Measurements from ENCODE around the gene PARD3B. TPM values are rescaled to one million over a fixed set of nuclear protein-coding genes. Genes with fewer than 3 reads are reported as not detected.

The PARD3B gene
- total RNA-seq, 1 experiment from 2014 or later, result 6.4 TPM

GRCh38 chr2:204947405-204947804 is 402.1 kb downstream of the PARD3B start:
- H2BK15ac ChIP-seq (ENCODE audit: low read depth, low read length), result no peak overlapping the region
- H2AFZ ChIP-seq (ENCODE audit: low read length), result no peak overlapping the region
- H3K27ac ChIP-seq (ENCODE audit: insufficient read length, low read depth, low read length), result no peak overlapping the region
- H3K4me1 Mint-ChIP-seq, result no peaks in the 10 kb centered on the region
- peaks cover 0 to 10% (median 4%) of the 10 kb centered on the region in 3 experiments; a peak in 6 of 7 replicates for H3K36me3 Mint-ChIP-seq (ENCODE audit: insufficient read depth in 1 of 3, low read depth in 3 of 3)
- no CpG with 5 or more reads among the region's 1 CpG for WGBS (ENCODE audit: extremely low coverage, insufficient read length, low lambda C conversion rate)
- no peak overlapping the region for H2BK12ac ChIP-seq (ENCODE audit: insufficient read length, low read depth, low read length)
- H4K5ac ChIP-seq (ENCODE audit: insufficient read length, low read depth, low read length), result no peak overlapping the region
- no peaks in the 10 kb centered on the region for H3K23me2 ChIP-seq (ENCODE audit: insufficient read length, low read depth, low read length, poor library complexity, severe bottlenecking)
- DNase-seq, result no peak
- H3K79me2 ChIP-seq (ENCODE audit: insufficient read depth, low read length), result no peaks in the 10 kb centered on the region
- no peak overlapping the region for H3K56ac ChIP-seq (ENCODE audit: insufficient read length, low read depth, low read length)
- no peak overlapping the region for H3T11ph ChIP-seq (ENCODE audit: low read length)
- H2BK20ac ChIP-seq (ENCODE audit: low read depth, low read length, poor library complexity, severe bottlenecking), result no peak overlapping the region
- no peak overlapping the region for H3K4me3 Mint-ChIP-seq
- no peak overlapping the region for H4K8ac ChIP-seq (replicated peaks; ENCODE audit: insufficient read length, low read depth, low read length)
- H3K14ac ChIP-seq (ENCODE audit: insufficient read depth, low read length), result no peak overlapping the region
- H2BK5ac ChIP-seq (ENCODE audit: insufficient read length, low read length), result no peak overlapping the region
- no peaks in the 10 kb centered on the region for H3K79me1 ChIP-seq (ENCODE audit: insufficient read depth, low read depth, low read length, poor library complexity, severe bottlenecking)
- H3K27ac Mint-ChIP-seq, result no peak overlapping the region
- H3K4me1 ChIP-seq (ENCODE audit: insufficient read depth, low read length), result no peaks in the 10 kb centered on the region
- no peak overlapping the region for H3K4ac ChIP-seq (ENCODE audit: low read depth, low read length)
- no peak overlapping the region for H2AK5ac ChIP-seq (ENCODE audit: insufficient read length, low read length)
- no peaks in the 10 kb centered on the region for H3K27me3 ChIP-seq (ENCODE audit: insufficient read depth, low read length)
- H3K27me3 Mint-ChIP-seq (ENCODE audit: low read depth), result no peaks in the 10 kb centered on the region
- H4K91ac ChIP-seq (ENCODE audit: insufficient read length, low read depth, low read length), result no peak overlapping the region
- no peak overlapping the region for H3K18ac ChIP-seq (ENCODE audit: insufficient read length, low read depth, low read length)
- peaks cover 0 to 8% of the 10 kb centered on the region in 2 experiments; a peak in 3 of 5 replicates for H3K9me3 Mint-ChIP-seq
- H3K9me3 ChIP-seq (ENCODE audit: control insufficient read depth, low read depth, low read length), result no peaks in the 10 kb centered on the region
- no peak overlapping the region for H3K23ac ChIP-seq (ENCODE audit: insufficient read length, low read depth, low read length)
- TF ChIP-seq, protein P1, sequence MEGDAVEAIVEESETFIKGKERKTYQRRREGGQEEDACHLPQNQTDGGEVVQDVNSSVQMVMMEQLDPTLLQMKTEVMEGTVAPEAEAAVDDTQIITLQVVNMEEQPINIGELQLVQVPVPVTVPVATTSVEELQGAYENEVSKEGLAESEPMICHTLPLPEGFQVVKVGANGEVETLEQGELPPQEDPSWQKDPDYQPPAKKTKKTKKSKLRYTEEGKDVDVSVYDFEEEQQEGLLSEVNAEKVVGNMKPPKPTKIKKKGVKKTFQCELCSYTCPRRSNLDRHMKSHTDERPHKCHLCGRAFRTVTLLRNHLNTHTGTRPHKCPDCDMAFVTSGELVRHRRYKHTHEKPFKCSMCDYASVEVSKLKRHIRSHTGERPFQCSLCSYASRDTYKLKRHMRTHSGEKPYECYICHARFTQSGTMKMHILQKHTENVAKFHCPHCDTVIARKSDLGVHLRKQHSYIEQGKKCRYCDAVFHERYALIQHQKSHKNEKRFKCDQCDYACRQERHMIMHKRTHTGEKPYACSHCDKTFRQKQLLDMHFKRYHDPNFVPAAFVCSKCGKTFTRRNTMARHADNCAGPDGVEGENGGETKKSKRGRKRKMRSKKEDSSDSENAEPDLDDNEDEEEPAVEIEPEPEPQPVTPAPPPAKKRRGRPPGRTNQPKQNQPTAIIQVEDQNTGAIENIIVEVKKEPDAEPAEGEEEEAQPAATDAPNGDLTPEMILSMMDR (conservative IDR thresholded peaks at IDR 0.05), result no peak
- no peak overlapping the region for H3K9ac ChIP-seq (ENCODE audit: extremely low read depth, insufficient read length, low read length)
- H2BK120ac ChIP-seq (ENCODE audit: low read depth, low read length, poor library complexity, severe bottlenecking), result no peak overlapping the region
- H3K4me2 ChIP-seq (ENCODE audit: insufficient read depth, insufficient read length, low read length), result no peak overlapping the region
- H4K20me1 ChIP-seq (ENCODE audit: control insufficient read depth, insufficient read depth, insufficient read length), result no peaks in the 10 kb centered on the region

Measured in H9 (cell line).